Mesenchymal stem cell (in vitro differentiated cells and primary cell): ENCODE results near the gene NDUFB6.
"Not testable (repeated sequence)": the region's sequence is repeated elsewhere in the genome, so short reads cannot be mapped to it uniquely, and the experiment has no call there.

Experiments used
- DNase-seq: peaks from one replicate; pipeline ENCODE4 v3.0.0-alpha.2; 2013
- H2AFZ ChIP-seq: one replicate; pipeline ENCODE4 v1.6.1; 2013; ENCODE audit warnings: low read depth, mild to moderate bottlenecking, control low read depth, inconsistent platforms, low read length, moderate library complexity
- H2AK5ac ChIP-seq: 2 replicates; pipeline ENCODE4 v1.6.1; 2013; ENCODE audit warnings: low read length, moderate library complexity, mild to moderate bottlenecking, inconsistent platforms; ENCODE audit not compliant: severe bottlenecking
- H2BK120ac ChIP-seq: one replicate; pipeline ENCODE4 v1.6.1; 2013; ENCODE audit warnings: low read depth, mild to moderate bottlenecking, inconsistent platforms, low read length, moderate library complexity
- H2BK12ac ChIP-seq, 2 experiments: one replicate each; pipeline ENCODE4 v1.6.1; 2013; ENCODE audit warnings: inconsistent platforms in 2 of 2, low read length in 2 of 2, mild to moderate bottlenecking in 2 of 2, moderate library complexity in 2 of 2, control low read depth in 1 of 2
- H2BK15ac ChIP-seq: one replicate; pipeline ENCODE4 v1.6.1; 2013; ENCODE audit warnings: mild to moderate bottlenecking, low read depth, inconsistent platforms; ENCODE audit not compliant: poor library complexity, severe bottlenecking
- H2BK5ac ChIP-seq: 2 replicates; pipeline ENCODE4 v1.6.1; 2013; ENCODE audit warnings: low read depth, mild to moderate bottlenecking, low read length, control low read depth, inconsistent platforms; ENCODE audit not compliant: poor library complexity, severe bottlenecking
- H3K14ac ChIP-seq, 2 experiments: one replicate each; pipeline ENCODE4 v1.6.1; 2013; ENCODE audit warnings: inconsistent platforms in 2 of 2, low read length in 2 of 2, control low read depth in 1 of 2, mild to moderate bottlenecking in 1 of 2, moderate library complexity in 1 of 2
- H3K18ac ChIP-seq, 2 experiments: one replicate each; pipeline ENCODE4 v1.6.1; 2013; ENCODE audit warnings: inconsistent platforms in 2 of 2, low read length in 2 of 2, control low read depth in 1 of 2, low read depth in 1 of 2, mild to moderate bottlenecking in 1 of 2
- H3K23ac ChIP-seq, 2 experiments: one replicate each; pipeline ENCODE4 v1.6.1; 2013; ENCODE audit warnings: inconsistent platforms in 2 of 2, low read length in 2 of 2, mild to moderate bottlenecking in 2 of 2, moderate library complexity in 2 of 2, control low read depth in 1 of 2
- H3K27ac ChIP-seq: 2 replicates; pipeline ENCODE4 v1.5.1; 2013; ENCODE audit warnings: mild to moderate bottlenecking, moderate library complexity, low read length, control low read depth, inconsistent platforms; ENCODE audit not compliant: poor library complexity, severe bottlenecking
- H3K27me3 ChIP-seq, 2 experiments: 2 replicates each; pipeline versions ENCODE4 v1.6.1 to v1.7.0; 2013; ENCODE audit warnings: low read length in 2 of 2, mild to moderate bottlenecking in 2 of 2, moderate library complexity in 2 of 2, control low read depth in 1 of 2, inconsistent platforms in 1 of 2; ENCODE audit not compliant: control insufficient read depth in 1 of 2, insufficient read depth in 1 of 2
- H3K36me3 ChIP-seq, 2 experiments: 2 replicates each; pipeline versions ENCODE4 v1.6.1 to v1.7.0; 2013; ENCODE audit warnings: low read length in 2 of 2, control low read depth in 1 of 2, inconsistent platforms in 1 of 2, low read depth in 1 of 2, mild to moderate bottlenecking in 1 of 2; ENCODE audit not compliant: insufficient read depth in 2 of 2, control insufficient read depth in 1 of 2
- H3K4ac ChIP-seq, 2 experiments: one replicate each; pipeline ENCODE4 v1.6.1; 2013; ENCODE audit warnings: inconsistent platforms in 2 of 2, low read length in 2 of 2, mild to moderate bottlenecking in 2 of 2, moderate library complexity in 2 of 2, control low read depth in 1 of 2, low read depth in 1 of 2
- H3K4me1 ChIP-seq: 2 replicates; pipeline ENCODE4 v1.6.1; 2013; ENCODE audit warnings: low read depth, low read length, control low read depth; ENCODE audit not compliant: control insufficient read depth, insufficient read depth
- H3K4me2 ChIP-seq: 2 replicates; pipeline ENCODE4 v1.6.1; 2013; ENCODE audit warnings: low read length, mild to moderate bottlenecking, inconsistent platforms; ENCODE audit not compliant: poor library complexity, severe bottlenecking
- H3K4me3 ChIP-seq, 2 experiments: 2 replicates each; pipeline versions ENCODE4 v1.5.1 to v1.7.0; 2013; ENCODE audit warnings: low read length in 2 of 2, mild to moderate bottlenecking in 2 of 2, control low read depth in 1 of 2, low read depth in 1 of 2; ENCODE audit not compliant: insufficient read depth in 1 of 2
- H3K79me1 ChIP-seq: replicated peaks from 2 replicates; pipeline ENCODE4 v1.6.1; 2013; ENCODE audit warnings: mild to moderate bottlenecking, control low read depth, low read length, inconsistent platforms; ENCODE audit not compliant: poor library complexity, severe bottlenecking
- H3K9ac ChIP-seq: 2 replicates; pipeline ENCODE4 v1.7.0; 2013; ENCODE audit warnings: mild to moderate bottlenecking, low read length, moderate library complexity
- H3K9me3 ChIP-seq: 2 replicates; pipeline ENCODE4 v1.7.0; 2013; ENCODE audit warnings: mild to moderate bottlenecking, low read length; ENCODE audit not compliant: control insufficient read depth
- H4K8ac ChIP-seq: one replicate; pipeline ENCODE4 v1.6.1; 2013; ENCODE audit warnings: inconsistent platforms, mild to moderate bottlenecking, low read length, moderate library complexity
- H4K91ac ChIP-seq: one replicate; pipeline ENCODE4 v1.6.1; 2013; ENCODE audit warnings: mild to moderate bottlenecking, low read length, inconsistent platforms
- WGBS: methylation state at CpG from one replicate; pipeline ENCODE4 v1.1.7; 2013; ENCODE audit warnings: mixed read lengths; 5-methylcytosine and 5-hydroxymethylcytosine counted together

NDUFB6 gene

GRCh38 chr9:32599021-32599420, 26.1 kb upstream of the NDUFB6 start:
- not testable (repeated sequence) for H3K27ac ChIP-seq, H2BK15ac ChIP-seq, H2AFZ ChIP-seq, H2AK5ac ChIP-seq, H3K18ac ChIP-seq, DNase-seq, H3K36me3 ChIP-seq, H2BK12ac ChIP-seq, H3K14ac ChIP-seq, H2BK5ac ChIP-seq, H3K4ac ChIP-seq, H3K79me1 ChIP-seq, H3K9me3 ChIP-seq, H2BK120ac ChIP-seq, H3K4me1 ChIP-seq, H3K4me2 ChIP-seq, H4K91ac ChIP-seq, H3K9ac ChIP-seq, H3K4me3 ChIP-seq, H4K8ac ChIP-seq, H3K23ac ChIP-seq
- H3K27me3 ChIP-seq = peaks cover 7 to 11% of the 10 kb centered on the region in 2 experiments
- WGBS = 83% methylated on average over 1 of the region's 3 CpGs

- no peak overlapping the region for H3K4ac ChIP-seq
- no peaks in the 10 kb centered on the region for H3K4me1 ChIP-seq
- H3K18ac ChIP-seq = no peak overlapping the region
- H3K27me3 ChIP-seq = peaks cover 4 to 7% of the 10 kb centered on the region in 2 experiments
- H3K14ac ChIP-seq = no peak overlapping the region
- H2AFZ ChIP-seq = no peak overlapping the region
- H2BK5ac ChIP-seq = no peak overlapping the region
- H2AK5ac ChIP-seq = no peak overlapping the region
- H4K8ac ChIP-seq = no peak overlapping the region
- no peak overlapping the region for H3K23ac ChIP-seq
- H3K4me2 ChIP-seq = no peak overlapping the region
- no peak overlapping the region for H2BK12ac ChIP-seq
- no peak for DNase-seq
- H2BK15ac ChIP-seq = no peak overlapping the region
- H3K4me3 ChIP-seq = no peak overlapping the region
- no peak overlapping the region for H4K91ac ChIP-seq
- H3K79me1 ChIP-seq = no peaks in the 10 kb centered on the region
- H2BK120ac ChIP-seq = no peak overlapping the region
- no peaks in the 10 kb centered on the region for H3K9me3 ChIP-seq
- no peaks in the 10 kb centered on the region for H3K36me3 ChIP-seq
- no peak overlapping the region for H3K9ac ChIP-seq
- H3K27ac ChIP-seq = no peak overlapping the region
These were observed 24.0 kb upstream of the NDUFB6 start for GRCh38 chr9:32596936-32597335.

- Histone ChIP-seq H3K23ac (no peak overlapping the region), H3K9ac (no peak overlapping the region), H3K4me1 (no peaks in the 10 kb centered on the region), H3K27ac (no peak overlapping the region), H3K9me3 (no peaks in the 10 kb centered on the region), H3K36me3 (no peaks in the 10 kb centered on the region), H2AK5ac (no peak overlapping the region), H3K18ac (no peak overlapping the region), H4K91ac (no peak overlapping the region), H2BK120ac (no peak overlapping the region), H3K27me3 (peaks cover 0 to 7% of the 10 kb centered on the region in 2 experiments), H3K4ac (no peak overlapping the region), H4K8ac (no peak overlapping the region), H2BK15ac (no peak overlapping the region), H3K79me1 (no peaks in the 10 kb centered on the region), H2BK5ac (no peak overlapping the region), H3K4me2 (no peak overlapping the region), H2AFZ (no peak overlapping the region), H2BK12ac (no peak overlapping the region), H3K4me3 (no peak overlapping the region), H3K14ac (no peak overlapping the region)
- WGBS = 62% methylated on average over 4 of the region's 4 CpGs
- DNase-seq = no peak
These were observed 23.3 kb upstream of the NDUFB6 start for GRCh38 chr9:32596096-32596865.

GRCh38 chr9:32590898-32591297, 17.9 kb upstream of the NDUFB6 start:
- H3K9me3 ChIP-seq = no peaks in the 10 kb centered on the region
- no peak for DNase-seq
- H4K8ac ChIP-seq = no peak overlapping the region
- no peak overlapping the region for H4K91ac ChIP-seq
- no peak overlapping the region for H3K9ac ChIP-seq
- H2AFZ ChIP-seq = no peak overlapping the region
- H3K27me3 ChIP-seq = no peaks in the 10 kb centered on the region
- no CpG with 5 or more reads among the region's 1 CpG for WGBS
- no peak overlapping the region for H3K18ac ChIP-seq
- no peaks in the 10 kb centered on the region for H3K4me1 ChIP-seq
- H3K79me1 ChIP-seq = no peaks in the 10 kb centered on the region
- no peak overlapping the region for H3K23ac ChIP-seq
- H2AK5ac ChIP-seq = no peak overlapping the region
- no peak overlapping the region for H3K4me3 ChIP-seq
- no peak overlapping the region for H3K14ac ChIP-seq
- no peak overlapping the region for H2BK12ac ChIP-seq
- H3K4ac ChIP-seq = no peak overlapping the region
- no peak overlapping the region for H2BK120ac ChIP-seq
- no peak overlapping the region for H3K27ac ChIP-seq
- H3K4me2 ChIP-seq = no peak overlapping the region
- H2BK15ac ChIP-seq = no peak overlapping the region
- H3K36me3 ChIP-seq = no peaks in the 10 kb centered on the region
- H2BK5ac ChIP-seq = no peak overlapping the region
